HG03097 (cell line): ENCODE measurements around the gene CRKL.
"Not testable (repeated sequence)": the region's sequence is repeated elsewhere in the genome, so short reads cannot be mapped to it uniquely, and the experiment has no call there.

Experiments used
- ATAC-seq: cut with Tn5 transposase; IDR thresholded peaks from one replicate; pipeline ENCODE4 v1.9.1; 2021; ENCODE audit not compliant: unreplicated experiment, low FRiP score

CRKL gene, protein sequence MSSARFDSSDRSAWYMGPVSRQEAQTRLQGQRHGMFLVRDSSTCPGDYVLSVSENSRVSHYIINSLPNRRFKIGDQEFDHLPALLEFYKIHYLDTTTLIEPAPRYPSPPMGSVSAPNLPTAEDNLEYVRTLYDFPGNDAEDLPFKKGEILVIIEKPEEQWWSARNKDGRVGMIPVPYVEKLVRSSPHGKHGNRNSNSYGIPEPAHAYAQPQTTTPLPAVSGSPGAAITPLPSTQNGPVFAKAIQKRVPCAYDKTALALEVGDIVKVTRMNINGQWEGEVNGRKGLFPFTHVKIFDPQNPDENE

DNA sequence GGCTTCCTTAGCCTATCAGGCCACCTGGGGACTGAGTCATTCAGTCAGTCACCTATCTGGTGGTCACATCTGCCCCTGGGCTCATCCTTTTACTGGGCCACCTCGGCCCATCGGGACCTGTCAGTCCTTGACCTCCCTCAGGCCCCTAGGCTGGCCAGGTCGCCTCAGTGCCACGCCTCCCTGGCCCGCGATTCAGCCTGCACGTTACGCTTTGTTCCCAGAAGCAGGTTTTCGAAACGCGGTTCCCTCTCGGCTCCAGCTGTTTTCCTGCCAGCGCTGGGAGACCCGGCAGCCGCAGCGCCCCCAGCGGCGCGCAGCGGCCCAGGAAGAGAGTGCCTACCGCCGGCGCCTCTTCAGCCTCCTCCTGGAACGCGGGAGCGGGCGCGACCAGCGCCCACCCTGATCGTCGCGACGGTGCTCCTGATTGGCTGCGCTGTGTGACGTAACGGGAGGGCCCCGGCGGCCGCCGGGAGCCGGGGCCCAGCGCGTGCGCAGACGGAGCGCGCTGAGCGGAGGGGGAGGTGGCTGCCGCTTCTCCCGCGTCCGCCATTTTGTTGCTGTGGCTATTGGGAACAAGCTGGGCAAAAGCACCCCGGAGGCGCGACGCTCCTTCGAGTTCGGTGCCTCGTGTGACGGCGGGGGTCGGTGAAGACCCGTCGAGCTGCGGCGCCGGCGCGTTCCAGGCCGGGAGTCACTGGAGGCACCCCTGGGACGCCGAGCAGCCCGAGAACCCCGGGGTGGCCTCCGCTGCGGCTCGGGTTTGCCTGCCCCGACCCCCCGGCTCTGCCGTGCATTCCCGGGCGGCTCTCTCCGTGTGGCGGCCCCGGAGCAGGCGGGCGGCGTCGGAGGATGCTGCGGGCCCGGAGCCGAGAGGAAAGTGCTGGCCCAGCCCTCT, at the start of gene CRKL:
TSS of gene CRKL (plus strand) at position 492 of the 895 bp plus-strand sequence. CDS start 528 bp downstream, outside the sequence.
- peak; percentile 95 for ATAC-seq

DNA sequence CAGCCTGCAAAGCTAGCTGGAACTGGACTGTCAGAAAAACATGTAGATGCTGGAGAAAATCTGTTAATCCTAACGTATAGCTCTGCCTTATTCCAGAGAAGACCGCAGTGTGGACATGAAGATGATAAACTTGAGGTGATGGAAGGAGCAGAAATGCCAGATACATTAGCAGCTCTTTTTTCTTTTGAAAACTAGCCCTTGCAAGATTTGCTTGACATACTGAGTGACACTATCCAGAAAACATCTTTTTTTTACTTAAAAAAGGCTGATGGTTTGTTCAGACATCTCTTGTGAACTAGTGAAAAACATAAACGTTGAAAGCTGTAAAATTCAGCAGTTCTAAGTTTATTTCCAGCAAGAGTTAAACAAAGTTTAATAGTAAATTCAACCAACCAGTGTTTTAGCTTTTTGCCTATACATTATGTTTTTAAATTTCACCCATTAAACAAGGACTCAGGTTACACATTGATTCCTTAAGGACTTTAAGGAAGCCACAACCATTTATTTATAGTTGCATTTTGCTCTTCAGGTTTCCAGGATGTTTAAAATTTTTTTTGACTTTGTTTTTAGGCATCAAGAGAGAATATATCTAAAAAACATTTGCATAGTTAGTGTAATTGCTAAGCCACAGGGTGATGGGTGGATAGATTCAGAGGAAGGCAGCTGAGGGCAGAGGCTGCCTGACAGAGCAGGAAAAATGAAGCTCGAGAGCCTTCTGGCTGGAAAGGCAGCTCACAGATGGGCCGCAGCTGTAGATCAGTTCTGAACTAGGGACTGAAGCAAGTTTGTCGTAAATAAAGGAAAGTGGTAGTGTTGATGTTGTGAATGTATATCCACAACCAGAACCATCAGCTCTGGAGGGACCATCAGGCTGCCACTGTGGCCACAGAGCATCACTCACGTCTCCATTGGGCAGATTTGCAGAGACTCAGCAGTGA, 48.9 kb upstream of the CRKL start:
- no peak for ATAC-seq

DNA sequence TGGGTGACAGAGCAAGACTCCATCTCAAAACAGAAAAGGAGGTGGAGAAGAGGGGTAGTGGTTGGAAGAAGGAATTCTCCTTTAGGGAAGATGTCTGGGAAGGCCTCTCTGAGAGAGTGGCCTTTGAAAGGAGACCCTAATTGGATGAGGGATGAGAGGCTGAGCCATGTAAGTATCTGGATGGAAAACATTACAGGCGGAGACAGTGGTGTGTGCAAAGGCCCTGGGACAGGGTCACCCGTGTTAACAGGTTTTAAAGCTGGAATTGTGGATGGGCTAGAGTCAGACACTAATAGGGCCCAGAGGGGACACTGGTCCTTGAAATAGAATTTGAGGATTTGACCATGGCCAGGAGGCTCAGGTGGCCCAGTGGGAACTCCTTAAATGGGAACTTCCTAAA, 48.0 kb upstream of the CRKL start:
- no peak for ATAC-seq

DNA sequence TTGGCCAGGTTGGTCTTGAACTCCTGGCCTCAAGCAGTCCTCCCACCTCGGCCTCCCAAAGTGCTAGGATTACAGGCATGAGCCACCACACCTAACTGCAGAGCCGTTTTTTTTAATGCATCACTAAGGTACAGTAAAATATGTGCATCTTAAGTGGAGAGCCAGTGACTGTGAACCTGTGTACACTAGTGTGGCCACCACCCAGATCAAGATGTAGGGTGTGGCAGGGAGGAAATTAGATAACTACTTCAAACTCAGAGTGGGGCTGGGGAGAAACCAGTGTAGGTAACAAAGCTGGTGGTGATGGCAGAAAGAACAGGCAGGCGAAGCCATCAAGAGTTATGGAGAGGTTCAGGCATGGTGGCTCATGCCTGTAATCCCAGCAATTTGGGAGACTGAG, 44.0 kb upstream of the CRKL start:
- ATAC-seq, result no peak

DNA sequence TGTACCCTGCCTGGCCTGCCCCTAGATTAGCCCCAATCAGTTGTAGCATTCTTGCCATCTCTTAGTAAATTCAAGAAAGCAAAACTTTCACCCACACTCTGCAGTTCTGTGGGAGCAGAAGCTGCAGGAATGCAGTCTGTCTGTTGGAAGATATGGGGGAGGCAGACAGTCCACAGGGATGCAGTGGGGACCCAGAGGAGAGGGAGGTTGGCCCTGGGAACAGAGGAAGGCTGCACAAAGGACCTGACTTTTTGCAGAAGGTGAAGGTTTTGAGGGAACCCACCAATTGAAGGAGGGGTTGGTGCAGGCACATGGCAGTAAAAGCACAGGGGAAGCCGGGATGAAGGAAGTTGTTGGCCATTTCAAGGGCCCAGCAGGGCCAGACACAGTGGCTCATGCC, 41.9 kb upstream of the CRKL start:
- ATAC-seq, result no peak

DNA sequence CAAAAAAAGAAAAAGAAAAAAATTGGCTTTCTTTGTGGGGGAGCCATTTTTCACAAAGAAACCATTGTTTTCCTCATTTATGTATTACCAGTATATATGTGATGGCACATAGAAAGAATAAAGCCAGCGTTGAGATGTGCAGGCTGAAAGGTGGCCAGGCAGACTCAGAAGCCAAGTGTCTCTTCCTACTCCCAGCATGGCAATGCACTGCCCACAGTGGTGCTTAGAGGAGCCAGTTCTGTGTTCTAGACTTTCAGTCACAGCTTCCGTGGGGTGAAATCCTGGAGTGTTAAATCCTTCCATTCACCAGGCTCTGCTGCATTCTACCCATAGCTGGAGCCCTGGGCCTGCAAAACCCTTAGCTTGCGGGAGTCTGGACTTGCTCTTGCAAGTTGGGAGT, 39.5 kb upstream of the CRKL start:
- ATAC-seq, result no peak

DNA sequence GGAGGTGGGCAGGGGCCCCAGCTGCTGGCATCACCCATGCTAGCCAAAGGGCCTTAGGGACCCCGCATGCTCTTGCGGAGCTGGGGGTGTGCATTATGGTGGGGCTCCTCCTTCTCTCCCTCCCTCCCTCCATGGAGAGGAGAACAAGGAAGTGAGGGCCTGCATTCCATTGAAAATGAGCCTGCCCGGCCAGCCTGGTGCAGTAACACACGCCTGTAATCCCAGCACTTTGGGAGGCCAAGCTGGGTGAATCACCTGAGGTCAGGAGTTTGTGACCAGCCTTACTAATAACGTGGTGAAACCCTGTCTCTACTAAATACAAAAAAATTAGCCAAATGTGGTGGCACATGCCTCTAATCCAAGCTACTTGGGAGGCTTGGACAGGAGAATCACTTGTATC, 36.0 kb upstream of the CRKL start:
- no peak for ATAC-seq

DNA sequence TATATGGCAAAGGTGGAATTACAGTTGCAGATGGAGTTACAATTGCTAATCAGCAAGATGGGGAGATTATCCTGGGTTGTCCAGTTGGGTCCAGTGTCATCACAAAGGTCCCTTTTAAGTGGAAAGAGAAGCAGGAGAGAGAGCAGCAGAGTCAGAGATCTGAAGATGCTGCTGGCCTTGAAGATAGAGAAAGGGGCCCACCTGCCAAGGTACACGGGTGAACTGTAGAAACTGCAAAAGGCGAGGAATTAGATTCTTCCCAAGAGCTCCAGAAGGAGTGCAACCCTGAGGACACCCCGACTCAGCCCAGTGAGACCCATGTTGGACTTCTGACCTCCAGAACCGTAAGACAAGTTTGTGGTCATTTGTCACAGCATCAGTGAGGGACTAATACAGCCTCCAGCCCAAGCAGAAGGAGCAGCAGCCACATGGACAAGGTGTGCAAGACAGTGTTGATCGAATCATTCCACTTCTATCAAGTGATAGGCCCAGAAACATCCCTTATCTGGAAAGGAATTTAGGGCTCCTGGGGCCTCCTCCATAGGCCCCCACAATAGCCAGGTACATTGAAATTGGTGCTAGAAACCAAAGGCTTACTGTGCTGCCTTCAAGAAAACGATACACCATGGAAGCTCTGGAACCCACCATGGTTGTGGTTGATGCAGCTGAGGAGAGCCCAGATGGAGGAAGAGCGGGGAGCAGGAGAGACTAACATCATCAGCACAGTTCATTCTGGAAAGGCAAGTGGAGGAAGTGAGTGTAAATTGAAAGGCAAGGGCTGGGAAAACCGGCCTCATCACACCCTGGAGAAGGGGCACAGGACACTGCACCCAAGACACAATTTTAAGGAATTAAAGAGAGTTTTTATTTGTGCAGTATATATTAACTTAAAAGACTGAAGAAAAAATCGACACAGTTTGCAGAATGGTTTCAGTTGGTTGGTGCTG, 35.1 kb upstream of the CRKL start:
- ATAC-seq, result no peak

DNA sequence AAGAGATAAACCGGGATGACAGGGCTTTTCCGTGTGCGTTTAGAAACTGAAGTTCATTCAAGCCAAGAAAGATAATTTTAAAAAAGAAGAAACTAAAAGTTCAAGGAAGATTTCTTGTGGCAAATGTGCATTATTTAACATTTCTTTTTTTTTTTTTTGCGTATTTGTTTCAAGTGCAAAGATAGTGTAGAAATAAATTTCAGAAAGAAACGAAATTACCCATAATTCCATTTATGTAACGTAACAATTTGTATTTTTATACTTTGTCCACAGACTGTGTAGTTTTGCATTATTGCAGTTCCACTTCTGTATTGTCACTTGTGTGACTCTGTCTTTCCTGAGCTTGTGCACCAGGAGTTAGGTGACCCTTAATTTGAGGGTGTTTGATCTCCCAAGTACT, 34.4 kb upstream of the CRKL start:
- no peak for ATAC-seq

DNA sequence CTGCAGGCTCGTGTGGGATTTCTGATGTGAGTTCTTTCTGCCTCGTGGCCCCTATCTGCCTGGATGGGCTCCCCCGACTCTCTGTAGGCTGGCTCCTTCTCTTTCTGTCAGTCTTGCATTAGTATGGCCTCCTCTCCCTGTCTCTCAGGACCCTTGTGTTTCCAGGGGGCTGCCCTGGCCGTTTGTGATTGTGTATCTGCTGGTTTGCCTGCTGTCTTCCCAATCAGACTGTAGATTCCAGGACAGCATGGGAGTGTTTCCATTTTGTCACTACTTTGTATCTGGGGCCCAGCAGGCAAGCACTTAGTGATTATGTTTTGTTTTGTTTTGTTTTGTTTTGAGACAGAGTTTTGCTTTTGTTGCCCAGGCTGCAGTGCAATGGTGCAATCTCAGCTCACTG, 32.8 kb upstream of the CRKL start:
- ATAC-seq, result no peak

DNA sequence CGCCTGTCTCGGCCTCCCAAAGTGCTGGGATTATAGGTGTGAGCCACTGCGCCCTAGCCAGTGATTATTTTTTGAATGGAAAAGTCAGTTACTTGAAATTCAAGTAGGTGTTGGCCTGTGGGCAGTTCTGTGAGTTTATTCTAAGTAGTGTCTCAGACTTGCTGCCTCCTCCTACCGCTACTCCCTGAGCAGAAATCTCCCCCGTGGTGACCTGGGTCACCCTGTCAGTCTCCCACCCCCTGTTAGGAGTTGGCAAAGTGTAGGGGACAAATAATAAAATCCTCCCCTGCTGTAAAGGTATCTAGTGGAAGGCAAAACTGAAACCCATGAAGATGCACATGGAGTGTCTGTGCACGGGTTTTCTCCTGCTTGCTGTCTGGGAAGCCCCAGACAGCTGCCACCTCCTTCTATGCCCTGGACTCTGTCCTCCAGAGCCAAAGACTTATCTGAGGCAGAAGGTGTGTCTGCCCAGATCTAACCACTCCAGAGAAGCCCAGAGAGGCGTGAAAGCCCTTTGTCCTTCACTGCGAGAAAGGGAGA, 32.1 kb upstream of the CRKL start:
- no peak for ATAC-seq

DNA sequence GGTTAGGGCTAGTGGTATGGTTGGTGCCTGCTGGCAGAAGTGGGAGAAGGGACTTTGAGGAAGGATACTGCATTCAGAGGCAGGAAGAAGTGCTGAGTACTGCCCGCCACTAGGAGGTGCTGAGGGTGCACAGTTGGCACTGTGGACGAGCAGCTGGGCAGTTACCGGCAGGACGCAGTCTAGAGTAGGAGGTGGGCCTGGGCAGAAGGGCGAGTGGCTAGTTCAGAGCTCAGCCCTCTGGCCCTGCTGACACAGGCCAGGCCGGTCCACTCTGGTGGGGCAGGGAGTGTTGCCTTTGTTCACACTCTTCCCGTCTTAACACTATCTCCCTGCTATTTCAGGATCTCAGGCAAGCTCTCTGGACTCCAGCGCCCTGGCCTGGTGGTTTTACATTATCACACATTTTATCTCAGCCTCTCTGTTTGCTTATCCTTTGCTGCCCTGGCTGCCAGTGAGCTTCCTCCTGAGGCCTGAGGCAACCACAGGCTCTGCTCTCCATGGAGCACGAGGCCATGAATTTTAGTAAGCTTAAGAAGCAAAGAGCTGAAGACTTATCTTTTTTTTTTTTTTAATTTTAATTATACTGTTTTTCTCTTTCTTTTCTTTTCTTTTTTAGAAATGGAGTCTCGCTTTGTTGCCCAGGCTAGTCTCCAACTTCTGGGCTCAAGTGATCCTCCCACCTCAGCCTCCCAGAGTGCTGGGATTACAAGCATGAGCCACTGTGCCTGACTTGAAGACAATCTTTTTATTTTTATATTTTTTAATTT, 31.5 kb upstream of the CRKL start:
- ATAC-seq, result no peak

DNA sequence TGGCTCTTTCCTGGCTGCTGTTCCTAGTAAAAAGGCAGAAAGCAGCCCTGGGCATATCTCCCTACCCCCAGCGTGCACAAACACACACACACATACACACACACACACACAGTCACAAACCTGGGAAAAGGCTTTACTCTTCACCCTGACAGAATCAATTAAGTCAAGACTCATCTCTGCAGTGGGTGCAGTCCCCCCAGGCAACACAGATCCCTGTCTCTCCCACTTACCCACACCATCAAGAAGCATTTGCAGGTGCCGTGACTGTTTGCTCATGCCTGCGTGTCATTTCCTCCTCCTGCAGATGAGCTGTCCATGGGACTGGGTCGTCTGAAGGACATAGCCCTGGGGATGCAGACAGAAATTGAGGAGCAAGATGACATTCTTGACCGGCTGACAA, 29.8 kb upstream of the CRKL start:
- ATAC-seq, result no peak

DNA sequence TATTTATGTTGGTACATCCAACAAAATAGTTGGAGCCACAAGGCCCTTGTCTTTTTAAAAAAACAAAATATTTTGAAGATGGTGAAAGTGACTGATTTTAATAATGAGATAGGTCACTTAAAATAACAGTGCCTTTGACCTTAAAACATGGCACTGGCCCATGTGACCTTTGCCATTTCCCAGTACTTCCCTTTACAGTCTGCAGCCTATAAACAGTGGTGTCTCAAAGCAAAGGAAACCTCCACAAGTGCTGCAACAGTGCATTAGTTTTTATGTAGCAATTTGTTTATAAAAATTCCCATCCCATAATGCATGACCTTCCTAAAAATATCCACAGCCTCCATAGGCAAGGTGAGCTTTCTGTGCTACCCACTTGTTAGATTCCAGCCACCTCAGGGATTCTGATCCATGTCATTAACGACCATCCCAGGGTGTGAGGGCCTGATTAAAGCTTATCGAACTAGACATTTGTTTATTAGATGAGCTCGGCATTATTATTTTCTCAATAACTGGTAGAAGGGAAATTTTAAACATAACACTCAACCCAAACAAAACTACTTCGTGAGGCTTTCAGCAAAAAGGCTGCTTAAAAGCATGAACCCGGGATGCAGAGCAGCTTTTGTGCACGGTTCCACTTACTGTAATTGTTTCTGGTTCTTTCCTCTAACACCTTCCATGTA, 28.0 kb upstream of the CRKL start:
- no peak for ATAC-seq

DNA sequence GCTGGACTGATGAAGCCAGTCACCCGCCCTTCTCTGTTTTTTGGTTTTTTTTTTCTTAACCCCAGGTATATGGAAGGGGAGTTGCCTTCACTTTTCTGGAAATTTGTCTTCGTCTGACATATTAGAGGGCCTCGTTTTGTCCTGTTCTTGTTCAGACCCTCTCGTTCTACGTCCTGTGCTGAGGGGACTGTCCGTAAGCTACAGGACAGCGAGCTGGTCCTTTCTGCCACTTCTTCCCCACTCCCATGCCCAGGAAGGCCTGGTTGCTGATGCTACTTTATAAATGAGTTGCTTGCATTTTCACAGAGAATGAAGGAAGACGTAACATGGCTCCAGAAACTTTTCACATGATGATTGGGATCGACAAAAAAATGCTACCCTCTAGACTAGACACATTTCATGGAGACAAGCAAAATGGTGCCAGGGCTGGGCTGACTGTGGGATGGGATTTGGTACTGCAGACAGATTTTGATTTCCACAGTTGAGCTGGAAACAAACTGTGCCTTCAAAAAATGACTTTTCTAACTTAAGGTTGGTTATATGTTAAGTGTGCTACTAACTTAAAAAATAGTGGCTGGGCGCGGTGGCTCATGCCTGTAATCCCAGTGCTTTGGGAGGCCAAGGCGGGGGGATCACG, 27.2 kb upstream of the CRKL start:
- ATAC-seq, result no peak

DNA sequence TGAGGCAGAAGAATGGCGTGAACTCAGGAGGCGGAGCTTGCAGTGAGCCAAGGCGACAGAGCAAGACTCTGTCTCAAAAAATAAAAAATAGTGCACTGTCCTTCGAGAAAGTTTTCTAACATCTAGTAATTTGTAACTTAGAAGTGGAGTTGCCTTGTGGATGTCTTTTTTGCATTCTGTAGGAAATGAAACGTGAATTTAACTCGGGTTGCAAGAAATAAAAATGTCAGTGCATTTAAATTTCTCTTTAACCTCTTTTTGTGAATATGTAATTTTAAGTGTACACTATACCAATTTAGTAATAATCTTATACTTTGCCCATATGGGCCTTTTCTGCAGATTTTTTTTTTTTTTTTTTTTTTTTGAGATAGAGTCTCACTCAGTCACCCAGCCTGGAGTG, 26.2 kb upstream of the CRKL start:
- no peak for ATAC-seq

DNA sequence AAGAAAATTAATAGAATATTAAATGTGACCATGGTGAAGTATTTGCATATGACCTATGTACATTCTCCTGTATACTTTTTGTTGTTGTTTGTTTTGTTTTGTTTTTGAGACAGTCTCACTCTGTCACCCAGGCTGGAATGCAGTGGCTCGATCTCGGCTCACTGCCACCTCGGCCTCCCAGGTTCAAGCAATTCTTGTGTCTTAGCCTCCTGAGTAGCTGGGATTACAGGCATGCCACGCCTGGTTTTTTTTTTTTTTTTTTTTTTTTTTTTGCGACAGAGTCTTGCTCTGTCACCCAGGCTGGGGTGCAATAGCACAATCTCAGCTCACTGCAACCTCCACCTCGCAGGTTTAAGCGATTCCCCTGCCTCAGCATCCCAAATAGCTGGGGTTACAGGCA, 19.5 kb upstream of the CRKL start:
- ATAC-seq, result not testable (repeated sequence)
